Stomach (tissue), 4 donors: ENCODE data around the gene PPP1R1A.

Source experiments
- CTCF ChIP-seq, 7 experiments: fragments of 450-650 bp in 4 of 7; fragments of 200-600 bp in 3 of 7; sonication (generic) in 3 of 7; IDR thresholded peaks; one replicate each; pipeline ENCODE4 v1.5.1; 2016 to 2019; ENCODE audit warnings: antibody characterized with exemption in 7 of 7, control low read depth in 2 of 7, mild to moderate bottlenecking in 1 of 7
- POLR2A ChIP-seq, 4 donors: fragments of 450-650 bp; IDR thresholded peaks; one replicate each; pipeline ENCODE4 v1.6.1; 2016; ENCODE audit warnings: antibody characterized with exemption in 4 of 4, control low read depth in 2 of 4, mild to moderate bottlenecking in 1 of 4, moderate library complexity in 1 of 4

- no peak for TF ChIP-seq POLR2A (IDR thresholded peaks at IDR 0.05)
- no peak for TF ChIP-seq CTCF (IDR thresholded peaks at IDR 0.05)
Measured at GRCh38 chr12:54565986-54566544, 22.4 kb downstream of the PPP1R1A start.
